ENCODE results near the gene GRPR. TPM values are rescaled to one million over a fixed set of nuclear protein-coding genes. Genes with fewer than 3 reads are reported as not detected.
"Not testable (repeated sequence)": the region's sequence is repeated elsewhere in the genome, so short reads cannot be mapped to it uniquely, and the experiment has no call there.

The GRPR gene
- total and polyA plus RNA-seq, 2 of the 13 experiments (the other 11 are each of a cell fraction or from before 2014, with no cell fraction given): 0.04 to 0.05 TPM

DNA sequence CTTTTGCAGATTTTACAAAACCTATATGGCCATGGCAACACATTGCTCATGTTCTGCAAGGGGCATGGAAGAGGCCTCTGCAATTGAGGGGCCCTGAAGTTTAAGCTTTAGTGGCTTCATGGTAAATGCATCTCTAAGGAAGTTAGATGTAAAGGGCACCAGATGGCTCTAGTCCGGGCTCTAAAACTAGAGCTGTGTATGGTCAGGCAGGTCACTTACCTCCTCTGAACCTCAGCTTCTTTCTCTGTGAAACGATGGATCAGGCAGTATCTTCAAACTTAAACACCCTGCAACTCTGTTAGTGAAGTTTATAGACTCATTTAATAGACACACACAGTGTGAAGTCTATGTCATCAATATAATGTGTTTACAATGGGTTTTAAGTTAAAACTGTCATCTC lies 53.9 kb downstream of the GRPR start (continued):
- TF ChIP-seq ZBTB21 (CRISPR knock-in tag; IDR thresholded peaks at IDR 0.05): no peak
- TF ChIP-seq ZNF468 (CRISPR knock-in tag; IDR thresholded peaks at IDR 0.05): no peak
- no peak for TF ChIP-seq BRD4 (CRISPR knock-in tag; IDR thresholded peaks at IDR 0.05)
- TF ChIP-seq HNF4A (CRISPR knock-in tag; IDR thresholded peaks at IDR 0.05): no peak

DNA sequence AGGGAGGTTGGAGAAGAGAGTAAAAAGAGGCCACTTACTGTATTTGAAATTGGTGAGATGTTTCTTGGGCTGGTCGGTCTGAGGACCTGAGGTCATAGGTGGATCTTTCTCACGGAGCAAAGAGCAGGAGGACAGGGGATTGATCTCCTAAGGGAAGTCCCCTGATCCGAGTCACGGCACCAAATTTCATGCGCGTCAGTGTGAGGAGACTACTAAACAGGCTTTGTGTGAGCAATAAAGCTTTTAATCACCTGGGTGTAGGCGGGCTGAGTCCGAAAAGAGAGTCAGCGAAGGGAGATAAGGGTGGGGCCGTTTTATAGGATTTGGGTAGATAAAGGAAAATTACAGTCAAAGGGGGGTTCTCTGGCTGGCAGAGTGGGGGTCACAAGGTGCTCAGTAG lies 60.5 kb downstream of the GRPR start:
- H3K4me2 ChIP-seq (ENCODE audit: low read depth, low read length); H3K27ac ChIP-seq (ENCODE audit: extremely low read length, insufficient read depth, low read length); intact Hi-C loops (cut with micrococcal nuclease; ENCODE audit: unreplicated experiment); H3K36me3 ChIP-seq (replicated peaks in 1 of 2; ENCODE audit: control insufficient read depth in 1 of 2, insufficient read depth in 2 of 2, low read length in 2 of 2); FAIRE-seq; H3K4me3 ChIP-seq (replicated peaks in 1 of 3; ENCODE audit: insufficient read depth in 1 of 3, low read depth in 2 of 3, low read length in 3 of 3); in situ Hi-C loops (cut with HindIII; ENCODE audit: extremely low pct_ligation_motif_present, low pct_unique_long_range_greater_than_20kb); POLR2A ChIA-PET; DNase-seq (ENCODE audit: low spot score); H3K79me2 ChIP-seq (ENCODE audit: insufficient read depth, low read length); H4K20me1 ChIP-seq (ENCODE audit: insufficient read depth, low read length); H2AFZ ChIP-seq (ENCODE audit: low read length); CTCF ChIA-PET (ENCODE audit: low intra/inter-chr PET ratio, low total read pairs); H3K9ac ChIP-seq (ENCODE audit: insufficient read depth, low read depth, low read length); H3K4me1 ChIP-seq (ENCODE audit: insufficient read depth, low read length); ATAC-seq; BruUV-seq (replicated peaks); H3K27me3 ChIP-seq (ENCODE audit: control insufficient read depth in 1 of 2, insufficient read depth in 2 of 2, low read length in 2 of 2); H3K9me3 ChIP-seq (ENCODE audit: low read length): not testable (repeated sequence)
- 40% methylated on average over 6 of the region's 10 CpGs for WGBS (ENCODE audit: low lambda C conversion rate)

DNA sequence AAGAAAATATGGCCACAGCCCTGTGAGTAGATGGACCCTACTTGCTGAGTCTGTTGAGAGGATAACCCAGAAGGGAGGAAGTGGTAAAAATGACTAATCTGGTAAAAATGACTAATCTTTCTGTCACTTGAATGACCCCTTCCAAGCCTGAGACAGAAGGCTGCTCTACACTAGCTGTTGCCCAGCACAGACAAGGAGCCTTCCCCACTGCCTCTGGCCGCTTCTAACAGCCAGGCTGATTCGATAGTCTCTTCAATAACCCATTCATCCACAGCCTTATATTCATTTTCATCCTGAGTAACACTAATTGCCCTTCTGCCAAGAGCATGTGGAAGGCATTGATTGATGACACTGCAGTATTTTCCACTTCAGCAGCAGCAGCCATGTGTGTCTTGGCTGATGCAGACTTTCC lies 62.4 kb downstream of the GRPR start:
- ATAC-seq: no peak
- H3K27ac ChIP-seq (ENCODE audit: extremely low read length, insufficient read depth, low read length): no peak overlapping the region

More for the DNA sequence above, 62.4 kb downstream of the GRPR start:
- H3K4me1 ChIP-seq (ENCODE audit: insufficient read depth, low read length): no peaks in the 10 kb centered on the region
- POLR2A ChIA-PET: no interaction called here
- no peak for DNase-seq (ENCODE audit: low spot score)
- no peaks in the 10 kb centered on the region for H3K36me3 ChIP-seq (replicated peaks in 1 of 2; ENCODE audit: control insufficient read depth in 1 of 2, insufficient read depth in 2 of 2, low read length in 2 of 2)
- in situ Hi-C loops (cut with HindIII; ENCODE audit: extremely low pct_ligation_motif_present, low pct_unique_long_range_greater_than_20kb): no loop called here
- H3K9ac ChIP-seq (ENCODE audit: insufficient read depth, low read depth, low read length): no peak overlapping the region
- no peak overlapping the region for H2AFZ ChIP-seq (ENCODE audit: low read length)
- CTCF ChIA-PET (ENCODE audit: low intra/inter-chr PET ratio, low total read pairs): no interaction called here
- TF ChIP-seq NKX3-1 (CRISPR knock-in tag; IDR thresholded peaks at IDR 0.05) (no peak), ZBTB38 (CRISPR knock-in tag; IDR thresholded peaks at IDR 0.05) (no peak), ZNF790 (CRISPR knock-in tag; IDR thresholded peaks at IDR 0.05; ENCODE audit: borderline replicate concordance) (no peak), SAFB2 (CRISPR knock-in tag; IDR thresholded peaks at IDR 0.05; ENCODE audit: borderline replicate concordance, low read depth) (no peak), MAFK (conservative IDR thresholded peaks at IDR 0.05 in 1 of 2, IDR thresholded peaks at IDR 0.05 in 1 of 2; ENCODE audit: low read length in 2 of 2) (peak; percentile 12 to 46; a peak in 2 of 4 replicates)
- TF ChIP-seq, protein P1, sequence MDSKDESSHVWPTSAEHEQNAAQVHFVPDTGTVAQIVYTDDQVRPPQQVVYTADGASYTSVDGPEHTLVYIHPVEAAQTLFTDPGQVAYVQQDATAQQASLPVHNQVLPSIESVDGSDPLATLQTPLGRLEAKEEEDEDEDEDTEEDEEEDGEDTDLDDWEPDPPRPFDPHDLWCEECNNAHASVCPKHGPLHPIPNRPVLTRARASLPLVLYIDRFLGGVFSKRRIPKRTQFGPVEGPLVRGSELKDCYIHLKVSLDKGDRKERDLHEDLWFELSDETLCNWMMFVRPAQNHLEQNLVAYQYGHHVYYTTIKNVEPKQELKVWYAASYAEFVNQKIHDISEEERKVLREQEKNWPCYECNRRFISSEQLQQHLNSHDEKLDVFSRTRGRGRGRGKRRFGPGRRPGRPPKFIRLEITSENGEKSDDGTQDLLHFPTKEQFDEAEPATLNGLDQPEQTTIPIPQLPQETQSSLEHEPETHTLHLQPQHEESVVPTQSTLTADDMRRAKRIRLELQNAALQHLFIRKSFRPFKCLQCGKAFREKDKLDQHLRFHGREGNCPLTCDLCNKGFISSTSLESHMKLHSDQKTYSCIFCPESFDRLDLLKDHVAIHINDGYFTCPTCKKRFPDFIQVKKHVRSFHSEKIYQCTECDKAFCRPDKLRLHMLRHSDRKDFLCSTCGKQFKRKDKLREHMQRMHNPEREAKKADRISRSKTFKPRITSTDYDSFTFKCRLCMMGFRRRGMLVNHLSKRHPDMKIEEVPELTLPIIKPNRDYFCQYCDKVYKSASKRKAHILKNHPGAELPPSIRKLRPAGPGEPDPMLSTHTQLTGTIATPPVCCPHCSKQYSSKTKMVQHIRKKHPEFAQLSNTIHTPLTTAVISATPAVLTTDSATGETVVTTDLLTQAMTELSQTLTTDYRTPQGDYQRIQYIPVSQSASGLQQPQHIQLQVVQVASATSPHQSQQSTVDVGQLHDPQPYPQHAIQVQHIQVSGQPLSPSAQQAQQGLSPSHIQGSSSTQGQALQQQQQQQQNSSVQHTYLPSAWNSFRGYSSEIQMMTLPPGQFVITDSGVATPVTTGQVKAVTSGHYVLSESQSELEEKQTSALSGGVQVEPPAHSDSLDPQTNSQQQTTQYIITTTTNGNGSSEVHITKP (CRISPR knock-in tag; IDR thresholded peaks at IDR 0.05; ENCODE audit: low read depth): no peak
- no TSS peak for BruUV-seq (replicated peaks)
- 0% methylated on average over 1 of the region's 2 CpGs for WGBS (ENCODE audit: low lambda C conversion rate)
- H3K79me2 ChIP-seq (ENCODE audit: insufficient read depth, low read length): no peaks in the 10 kb centered on the region
- no peak for FAIRE-seq
- H3K9me3 ChIP-seq (ENCODE audit: low read length): no peaks in the 10 kb centered on the region
- H3K4me2 ChIP-seq (ENCODE audit: low read depth, low read length): no peak overlapping the region
- H3K27me3 ChIP-seq (ENCODE audit: control insufficient read depth in 1 of 2, insufficient read depth in 2 of 2, low read length in 2 of 2): no peaks in the 10 kb centered on the region
- H4K20me1 ChIP-seq (ENCODE audit: insufficient read depth, low read length): no peaks in the 10 kb centered on the region
- intact Hi-C loops (cut with micrococcal nuclease; ENCODE audit: unreplicated experiment): no loop called here
- no peak overlapping the region for H3K4me3 ChIP-seq (replicated peaks in 1 of 3; ENCODE audit: insufficient read depth in 1 of 3, low read depth in 2 of 3, low read length in 3 of 3)

Measured in HepG2 (cell line).